PFSK-1 (cell line): ENCODE results near the gene GFRA4.

Source experiments
- POLR2AphosphoS5 ChIP-seq: IDR thresholded peaks from 2 replicates; pipeline ENCODE4 v1.6.1; 2012; ENCODE audit warnings: low read depth, mild to moderate bottlenecking, control low read depth, low read length, moderate library complexity
- TF ChIP-seq, protein P1 (sequence below), 2 experiments: IDR thresholded peaks; 2 replicates each; pipeline versions ENCODE4 v1.6.1 to v1.8.0; 2011 to 2012; ENCODE audit warnings: low read depth in 2 of 2, low read length in 2 of 2, control low read depth in 1 of 2, inconsistent platforms in 1 of 2, mild to moderate bottlenecking in 1 of 2, moderate library complexity in 1 of 2; ENCODE audit not compliant: insufficient read depth in 1 of 2

DNA sequence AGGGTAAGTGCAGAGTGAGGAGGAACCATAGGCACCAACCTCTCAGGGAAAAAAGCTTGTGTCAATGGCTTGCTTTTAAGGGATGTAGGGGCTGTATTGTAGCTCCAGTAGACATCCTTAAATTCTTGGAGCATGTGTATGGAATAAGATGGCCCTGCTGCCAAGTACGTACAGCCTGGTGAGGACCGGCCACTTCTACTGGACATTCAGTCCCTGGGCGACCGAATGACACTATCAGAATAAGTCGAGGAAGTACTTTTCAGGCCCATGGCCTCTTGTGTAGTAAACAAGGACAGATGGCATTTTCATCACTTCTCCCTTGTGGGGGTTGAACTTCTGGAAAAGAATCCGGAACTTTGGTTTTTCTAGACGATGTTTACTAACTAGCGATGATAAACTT lies 32.8 kb downstream of the GFRA4 start:
- TF ChIP-seq, protein P1, sequence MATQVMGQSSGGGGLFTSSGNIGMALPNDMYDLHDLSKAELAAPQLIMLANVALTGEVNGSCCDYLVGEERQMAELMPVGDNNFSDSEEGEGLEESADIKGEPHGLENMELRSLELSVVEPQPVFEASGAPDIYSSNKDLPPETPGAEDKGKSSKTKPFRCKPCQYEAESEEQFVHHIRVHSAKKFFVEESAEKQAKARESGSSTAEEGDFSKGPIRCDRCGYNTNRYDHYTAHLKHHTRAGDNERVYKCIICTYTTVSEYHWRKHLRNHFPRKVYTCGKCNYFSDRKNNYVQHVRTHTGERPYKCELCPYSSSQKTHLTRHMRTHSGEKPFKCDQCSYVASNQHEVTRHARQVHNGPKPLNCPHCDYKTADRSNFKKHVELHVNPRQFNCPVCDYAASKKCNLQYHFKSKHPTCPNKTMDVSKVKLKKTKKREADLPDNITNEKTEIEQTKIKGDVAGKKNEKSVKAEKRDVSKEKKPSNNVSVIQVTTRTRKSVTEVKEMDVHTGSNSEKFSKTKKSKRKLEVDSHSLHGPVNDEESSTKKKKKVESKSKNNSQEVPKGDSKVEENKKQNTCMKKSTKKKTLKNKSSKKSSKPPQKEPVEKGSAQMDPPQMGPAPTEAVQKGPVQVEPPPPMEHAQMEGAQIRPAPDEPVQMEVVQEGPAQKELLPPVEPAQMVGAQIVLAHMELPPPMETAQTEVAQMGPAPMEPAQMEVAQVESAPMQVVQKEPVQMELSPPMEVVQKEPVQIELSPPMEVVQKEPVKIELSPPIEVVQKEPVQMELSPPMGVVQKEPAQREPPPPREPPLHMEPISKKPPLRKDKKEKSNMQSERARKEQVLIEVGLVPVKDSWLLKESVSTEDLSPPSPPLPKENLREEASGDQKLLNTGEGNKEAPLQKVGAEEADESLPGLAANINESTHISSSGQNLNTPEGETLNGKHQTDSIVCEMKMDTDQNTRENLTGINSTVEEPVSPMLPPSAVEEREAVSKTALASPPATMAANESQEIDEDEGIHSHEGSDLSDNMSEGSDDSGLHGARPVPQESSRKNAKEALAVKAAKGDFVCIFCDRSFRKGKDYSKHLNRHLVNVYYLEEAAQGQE (IDR thresholded peaks at IDR 0.05; ENCODE audit: insufficient read depth in 1 of 2, low read depth in 2 of 2, low read length in 2 of 2) = no peak
- no peak for TF ChIP-seq POLR2AphosphoS5
